Iris pigment epithelial cell (primary cell): Measurements from ENCODE around the gene PDGFD.

Experiments used
- DNase-seq: peaks from one replicate; pipeline ENCODE4 v3.0.0-alpha.2; 2011; ENCODE audit warnings: low read depth

The PDGFD gene

GRCh38 chr11:104164028-104164520 is at the start of gene PDGFD:
PDGFD (minus strand) TSS chr11:104164147.
- peak; percentile 78 for DNase-seq

GRCh38 chr11:104206936-104207335 is 43.0 kb upstream of the PDGFD start:
- no peak for DNase-seq

- no peak for DNase-seq
Measured at GRCh38 chr11:104205838-104206237, 41.9 kb upstream of the PDGFD start.

GRCh38 chr11:104200688-104201087 is 36.7 kb upstream of the PDGFD start:
- no peak for DNase-seq

GRCh38 chr11:104199053-104199452 is 35.1 kb upstream of the PDGFD start:
- DNase-seq = no peak

- DNase-seq = peak; percentile 61
Measured at GRCh38 chr11:104198576-104198975, 34.6 kb upstream of the PDGFD start.

GRCh38 chr11:104191124-104191523 is 27.2 kb upstream of the PDGFD start:
- DNase-seq = peak; percentile 23

GRCh38 chr11:104183593-104183992 is 19.6 kb upstream of the PDGFD start:
- no peak for DNase-seq

GRCh38 chr11:104175769-104176168 is 11.8 kb upstream of the PDGFD start:
- no peak for DNase-seq

GRCh38 chr11:104169091-104169490 is 5.1 kb upstream of the PDGFD start:
- no peak for DNase-seq

GRCh38 chr11:104165014-104165413 is 1.1 kb upstream of the PDGFD start:
- DNase-seq = no peak

- DNase-seq = peak; percentile 54
Measured at GRCh38 chr11:104163100-104164027, 583 bp downstream of the PDGFD start.

- DNase-seq = no peak
Measured at GRCh38 chr11:104161751-104162450, 2.0 kb downstream of the PDGFD start.

- peak; percentile 71 for DNase-seq
Measured at GRCh38 chr11:104159356-104159755, 4.6 kb downstream of the PDGFD start.

GRCh38 chr11:104155375-104155774 is 8.6 kb downstream of the PDGFD start:
- no peak for DNase-seq

GRCh38 chr11:104154296-104154695 is 9.7 kb downstream of the PDGFD start:
- no peak for DNase-seq

- DNase-seq = no peak
Measured at GRCh38 chr11:104152941-104153505, 10.9 kb downstream of the PDGFD start.

- peak; percentile 31 for DNase-seq
Measured at GRCh38 chr11:104151404-104152204, 12.3 kb downstream of the PDGFD start.

GRCh38 chr11:104148706-104149105 is 15.2 kb downstream of the PDGFD start:
- no peak for DNase-seq

- peak; percentile 80 for DNase-seq
Measured at GRCh38 chr11:104148074-104148473, 15.9 kb downstream of the PDGFD start.

- no peak for DNase-seq
Measured at GRCh38 chr11:104146943-104147342, 17.0 kb downstream of the PDGFD start.

- no peak for DNase-seq
Measured at GRCh38 chr11:104146421-104146820, 17.5 kb downstream of the PDGFD start.
